ENCODE results near the gene PRADC1. TPM values are rescaled to one million over a fixed set of nuclear protein-coding genes. Genes with fewer than 3 reads are reported as not detected.

Gene PRADC1
- total and polyA plus RNA-seq, 2 experiments from 2014 or later, result 6.5 to 8.3 TPM

DNA sequence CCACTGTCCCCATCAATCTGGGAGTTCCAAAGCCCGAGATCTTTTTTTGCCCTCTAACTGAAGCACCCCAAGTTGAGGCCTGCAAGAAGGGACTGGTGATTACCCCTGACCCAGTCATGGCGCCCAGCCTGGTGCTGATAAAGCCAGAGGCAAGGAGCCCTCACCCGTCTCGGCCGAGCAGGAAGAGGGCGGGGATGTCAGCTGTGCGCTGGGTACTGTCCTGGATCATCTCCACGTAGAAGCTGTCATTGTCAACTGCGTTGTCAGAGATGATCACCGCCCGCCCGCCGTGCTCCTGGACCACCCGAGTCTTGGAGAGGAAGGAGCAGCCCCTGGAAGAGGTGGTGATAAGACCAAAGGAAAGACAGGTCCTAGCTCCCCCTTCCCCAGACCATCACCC is 4.4 kb downstream of the PRADC1 start:
- no peaks in the 10 kb centered on the region; the same call in 1 of the 2 replicates for H4K20me1 ChIP-seq (replicated peaks; ENCODE audit: insufficient read depth)
- no peaks in the 10 kb centered on the region; the same call in 1 of the 2 replicates for H3K36me3 ChIP-seq (ENCODE audit: insufficient read depth)
- no peaks in the 10 kb centered on the region; the same call in 1 of the 2 replicates for H3K4me1 ChIP-seq (ENCODE audit: insufficient read depth)
- Mint-ChIP-seq H3K27me3 (ENCODE audit: insufficient read depth, low read depth, poor library complexity) (peaks cover 9% of the 10 kb centered on the region), H3K4me1 (peaks cover 4% of the 10 kb centered on the region; the same call in 2 of the 3 replicates), H3K36me3 (ENCODE audit: low read depth) (peaks cover 6% of the 10 kb centered on the region; the same call in 2 of the 3 replicates), H3K4me3 (no peak overlapping the region), H3K27ac (no peak overlapping the region), H3K9me3 (no peaks in the 10 kb centered on the region)
- H2AFZ ChIP-seq, result no peak overlapping the region
- H3K4me3 ChIP-seq, result no peak overlapping the region
- H3K79me2 ChIP-seq (replicated peaks; ENCODE audit: insufficient read depth), result no peaks in the 10 kb centered on the region
- DNase-seq (ENCODE audit: low spot score) (no peak), ATAC-seq (no peak)
- H3K27ac ChIP-seq (ENCODE audit: low read depth), result no peak overlapping the region
- no peaks in the 10 kb centered on the region for H3K9me2 ChIP-seq (ENCODE audit: insufficient read depth)
- H3F3A ChIP-seq (replicated peaks; ENCODE audit: low read depth), result peaks cover under 1% of the 10 kb centered on the region; the same call in 1 of the 2 replicates
- H3K4me2 ChIP-seq, result no peak overlapping the region
- 0 out of 2 replicates have a peak, but pooled peaks have one; percentile 12 for TF ChIP-seq POLR2AphosphoS5 (IDR thresholded peaks at IDR 0.05; ENCODE audit: low read depth)
- TF ChIP-seq, protein P1, sequence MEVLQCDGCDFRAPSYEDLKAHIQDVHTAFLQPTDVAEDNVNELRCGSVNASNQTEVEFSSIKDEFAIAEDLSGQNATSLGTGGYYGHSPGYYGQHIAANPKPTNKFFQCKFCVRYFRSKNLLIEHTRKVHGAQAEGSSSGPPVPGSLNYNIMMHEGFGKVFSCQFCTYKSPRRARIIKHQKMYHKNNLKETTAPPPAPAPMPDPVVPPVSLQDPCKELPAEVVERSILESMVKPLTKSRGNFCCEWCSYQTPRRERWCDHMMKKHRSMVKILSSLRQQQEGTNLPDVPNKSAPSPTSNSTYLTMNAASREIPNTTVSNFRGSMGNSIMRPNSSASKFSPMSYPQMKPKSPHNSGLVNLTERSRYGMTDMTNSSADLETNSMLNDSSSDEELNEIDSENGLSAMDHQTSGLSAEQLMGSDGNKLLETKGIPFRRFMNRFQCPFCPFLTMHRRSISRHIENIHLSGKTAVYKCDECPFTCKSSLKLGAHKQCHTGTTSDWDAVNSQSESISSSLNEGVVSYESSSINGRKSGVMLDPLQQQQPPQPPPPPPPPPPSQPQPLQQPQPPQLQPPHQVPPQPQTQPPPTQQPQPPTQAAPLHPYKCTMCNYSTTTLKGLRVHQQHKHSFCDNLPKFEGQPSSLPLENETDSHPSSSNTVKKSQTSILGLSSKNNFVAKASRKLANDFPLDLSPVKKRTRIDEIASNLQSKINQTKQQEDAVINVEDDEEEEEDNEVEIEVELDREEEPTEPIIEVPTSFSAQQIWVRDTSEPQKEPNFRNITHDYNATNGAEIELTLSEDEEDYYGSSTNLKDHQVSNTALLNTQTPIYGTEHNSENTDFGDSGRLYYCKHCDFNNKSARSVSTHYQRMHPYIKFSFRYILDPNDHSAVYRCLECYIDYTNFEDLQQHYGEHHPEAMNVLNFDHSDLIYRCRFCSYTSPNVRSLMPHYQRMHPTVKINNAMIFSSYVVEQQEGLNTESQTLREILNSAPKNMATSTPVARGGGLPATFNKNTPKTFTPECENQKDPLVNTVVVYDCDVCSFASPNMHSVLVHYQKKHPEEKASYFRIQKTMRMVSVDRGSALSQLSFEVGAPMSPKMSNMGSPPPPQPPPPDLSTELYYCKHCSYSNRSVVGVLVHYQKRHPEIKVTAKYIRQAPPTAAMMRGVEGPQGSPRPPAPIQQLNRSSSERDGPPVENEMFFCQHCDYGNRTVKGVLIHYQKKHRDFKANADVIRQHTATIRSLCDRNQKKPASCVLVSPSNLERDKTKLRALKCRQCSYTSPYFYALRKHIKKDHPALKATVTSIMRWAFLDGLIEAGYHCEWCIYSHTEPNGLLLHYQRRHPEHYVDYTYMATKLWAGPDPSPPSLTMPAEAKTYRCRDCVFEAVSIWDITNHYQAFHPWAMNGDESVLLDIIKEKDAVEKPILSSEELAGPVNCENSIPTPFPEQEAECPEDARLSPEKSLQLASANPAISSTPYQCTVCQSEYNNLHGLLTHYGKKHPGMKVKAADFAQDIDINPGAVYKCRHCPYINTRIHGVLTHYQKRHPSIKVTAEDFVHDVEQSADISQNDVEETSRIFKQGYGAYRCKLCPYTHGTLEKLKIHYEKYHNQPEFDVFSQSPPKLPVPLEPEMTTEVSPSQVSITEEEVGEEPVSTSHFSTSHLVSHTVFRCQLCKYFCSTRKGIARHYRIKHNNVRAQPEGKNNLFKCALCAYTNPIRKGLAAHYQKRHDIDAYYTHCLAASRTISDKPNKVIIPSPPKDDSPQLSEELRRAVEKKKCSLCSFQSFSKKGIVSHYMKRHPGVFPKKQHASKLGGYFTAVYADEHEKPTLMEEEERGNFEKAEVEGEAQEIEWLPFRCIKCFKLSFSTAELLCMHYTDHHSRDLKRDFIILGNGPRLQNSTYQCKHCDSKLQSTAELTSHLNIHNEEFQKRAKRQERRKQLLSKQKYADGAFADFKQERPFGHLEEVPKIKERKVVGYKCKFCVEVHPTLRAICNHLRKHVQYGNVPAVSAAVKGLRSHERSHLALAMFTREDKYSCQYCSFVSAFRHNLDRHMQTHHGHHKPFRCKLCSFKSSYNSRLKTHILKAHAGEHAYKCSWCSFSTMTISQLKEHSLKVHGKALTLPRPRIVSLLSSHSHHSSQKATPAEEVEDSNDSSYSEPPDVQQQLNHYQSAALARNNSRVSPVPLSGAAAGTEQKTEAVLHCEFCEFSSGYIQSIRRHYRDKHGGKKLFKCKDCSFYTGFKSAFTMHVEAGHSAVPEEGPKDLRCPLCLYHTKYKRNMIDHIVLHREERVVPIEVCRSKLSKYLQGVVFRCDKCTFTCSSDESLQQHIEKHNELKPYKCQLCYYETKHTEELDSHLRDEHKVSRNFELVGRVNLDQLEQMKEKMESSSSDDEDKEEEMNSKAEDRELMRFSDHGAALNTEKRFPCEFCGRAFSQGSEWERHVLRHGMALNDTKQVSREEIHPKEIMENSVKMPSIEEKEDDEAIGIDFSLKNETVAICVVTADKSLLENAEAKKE (CRISPR knock-in tag; IDR thresholded peaks at IDR 0.05), result no peak
- H3K27me3 ChIP-seq (ENCODE audit: insufficient read depth), result no peaks in the 10 kb centered on the region

DNA sequence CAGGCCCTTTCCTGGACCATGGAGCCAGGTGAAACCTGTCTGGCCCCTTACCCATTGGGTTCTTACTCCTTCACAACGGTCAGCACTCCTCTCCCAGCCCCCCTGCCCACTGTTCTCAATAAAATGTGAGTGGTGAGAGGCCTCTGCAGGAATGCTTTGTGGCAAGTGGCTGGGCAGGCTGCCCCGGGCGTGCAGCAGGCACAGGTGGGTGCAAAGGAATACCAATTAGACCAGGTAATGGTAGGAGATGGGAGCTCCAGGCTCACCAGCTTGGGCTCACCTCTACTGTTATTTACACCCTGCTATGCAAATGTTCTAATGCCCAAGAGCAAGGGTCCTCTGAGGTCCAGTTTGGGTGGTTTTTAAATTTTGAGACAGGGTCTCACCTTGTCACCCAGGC is 6.0 kb downstream of the PRADC1 start:
- H3K4me1 Mint-ChIP-seq, result no peaks in the 10 kb centered on the region
- Histone ChIP-seq H3K4me1 (ENCODE audit: insufficient read depth) (no peaks in the 10 kb centered on the region), H4K20me1 (replicated peaks; ENCODE audit: insufficient read depth) (no peaks in the 10 kb centered on the region; the same call in 1 of the 2 replicates), H3K4me2 (no peak overlapping the region), H3K27me3 (ENCODE audit: insufficient read depth) (no peaks in the 10 kb centered on the region), H3K27ac (ENCODE audit: low read depth) (no peak overlapping the region), H2AFZ (no peak overlapping the region), H3K36me3 (ENCODE audit: insufficient read depth) (no peaks in the 10 kb centered on the region; the same call in 1 of the 2 replicates), H3F3A (replicated peaks; ENCODE audit: low read depth) (no peaks in the 10 kb centered on the region), H3K4me3 (no peak overlapping the region), H3K79me2 (replicated peaks; ENCODE audit: insufficient read depth) (no peaks in the 10 kb centered on the region), H3K9me2 (ENCODE audit: insufficient read depth) (no peaks in the 10 kb centered on the region)
- H3K36me3 Mint-ChIP-seq (ENCODE audit: low read depth), result peaks cover 13% of the 10 kb centered on the region; the same call in 2 of the 3 replicates
- no peak overlapping the region for H3K27ac Mint-ChIP-seq
- no peak overlapping the region for H3K4me3 Mint-ChIP-seq
- ATAC-seq (no peak), DNase-seq (ENCODE audit: low spot score) (no peak)
- H3K9me3 Mint-ChIP-seq, result no peaks in the 10 kb centered on the region
- H3K27me3 Mint-ChIP-seq (ENCODE audit: insufficient read depth, low read depth, poor library complexity), result no peaks in the 10 kb centered on the region
- TF ChIP-seq, protein P2, sequence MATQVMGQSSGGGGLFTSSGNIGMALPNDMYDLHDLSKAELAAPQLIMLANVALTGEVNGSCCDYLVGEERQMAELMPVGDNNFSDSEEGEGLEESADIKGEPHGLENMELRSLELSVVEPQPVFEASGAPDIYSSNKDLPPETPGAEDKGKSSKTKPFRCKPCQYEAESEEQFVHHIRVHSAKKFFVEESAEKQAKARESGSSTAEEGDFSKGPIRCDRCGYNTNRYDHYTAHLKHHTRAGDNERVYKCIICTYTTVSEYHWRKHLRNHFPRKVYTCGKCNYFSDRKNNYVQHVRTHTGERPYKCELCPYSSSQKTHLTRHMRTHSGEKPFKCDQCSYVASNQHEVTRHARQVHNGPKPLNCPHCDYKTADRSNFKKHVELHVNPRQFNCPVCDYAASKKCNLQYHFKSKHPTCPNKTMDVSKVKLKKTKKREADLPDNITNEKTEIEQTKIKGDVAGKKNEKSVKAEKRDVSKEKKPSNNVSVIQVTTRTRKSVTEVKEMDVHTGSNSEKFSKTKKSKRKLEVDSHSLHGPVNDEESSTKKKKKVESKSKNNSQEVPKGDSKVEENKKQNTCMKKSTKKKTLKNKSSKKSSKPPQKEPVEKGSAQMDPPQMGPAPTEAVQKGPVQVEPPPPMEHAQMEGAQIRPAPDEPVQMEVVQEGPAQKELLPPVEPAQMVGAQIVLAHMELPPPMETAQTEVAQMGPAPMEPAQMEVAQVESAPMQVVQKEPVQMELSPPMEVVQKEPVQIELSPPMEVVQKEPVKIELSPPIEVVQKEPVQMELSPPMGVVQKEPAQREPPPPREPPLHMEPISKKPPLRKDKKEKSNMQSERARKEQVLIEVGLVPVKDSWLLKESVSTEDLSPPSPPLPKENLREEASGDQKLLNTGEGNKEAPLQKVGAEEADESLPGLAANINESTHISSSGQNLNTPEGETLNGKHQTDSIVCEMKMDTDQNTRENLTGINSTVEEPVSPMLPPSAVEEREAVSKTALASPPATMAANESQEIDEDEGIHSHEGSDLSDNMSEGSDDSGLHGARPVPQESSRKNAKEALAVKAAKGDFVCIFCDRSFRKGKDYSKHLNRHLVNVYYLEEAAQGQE (IDR thresholded peaks at IDR 0.05; ENCODE audit: unreplicated experiment), result no peak
- TF ChIP-seq, protein P3, sequence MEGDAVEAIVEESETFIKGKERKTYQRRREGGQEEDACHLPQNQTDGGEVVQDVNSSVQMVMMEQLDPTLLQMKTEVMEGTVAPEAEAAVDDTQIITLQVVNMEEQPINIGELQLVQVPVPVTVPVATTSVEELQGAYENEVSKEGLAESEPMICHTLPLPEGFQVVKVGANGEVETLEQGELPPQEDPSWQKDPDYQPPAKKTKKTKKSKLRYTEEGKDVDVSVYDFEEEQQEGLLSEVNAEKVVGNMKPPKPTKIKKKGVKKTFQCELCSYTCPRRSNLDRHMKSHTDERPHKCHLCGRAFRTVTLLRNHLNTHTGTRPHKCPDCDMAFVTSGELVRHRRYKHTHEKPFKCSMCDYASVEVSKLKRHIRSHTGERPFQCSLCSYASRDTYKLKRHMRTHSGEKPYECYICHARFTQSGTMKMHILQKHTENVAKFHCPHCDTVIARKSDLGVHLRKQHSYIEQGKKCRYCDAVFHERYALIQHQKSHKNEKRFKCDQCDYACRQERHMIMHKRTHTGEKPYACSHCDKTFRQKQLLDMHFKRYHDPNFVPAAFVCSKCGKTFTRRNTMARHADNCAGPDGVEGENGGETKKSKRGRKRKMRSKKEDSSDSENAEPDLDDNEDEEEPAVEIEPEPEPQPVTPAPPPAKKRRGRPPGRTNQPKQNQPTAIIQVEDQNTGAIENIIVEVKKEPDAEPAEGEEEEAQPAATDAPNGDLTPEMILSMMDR (conservative IDR thresholded peaks at IDR 0.05; ENCODE audit: low read depth in 2 of 2), result no peak
- TF ChIP-seq NANOG (IDR thresholded peaks at IDR 0.05; ENCODE audit: borderline replicate concordance) (no peak), JUNB (IDR thresholded peaks at IDR 0.05; ENCODE audit: unreplicated experiment) (no peak), CREB1 (CRISPR knock-in tag; IDR thresholded peaks at IDR 0.05; ENCODE audit: low read depth) (no peak), EZH2phosphoT487 (IDR thresholded peaks at IDR 0.05; ENCODE audit: unreplicated experiment) (no peak), POLR2AphosphoS5 (IDR thresholded peaks at IDR 0.05; ENCODE audit: low read depth) (no peak)
- TF ChIP-seq, protein P4, sequence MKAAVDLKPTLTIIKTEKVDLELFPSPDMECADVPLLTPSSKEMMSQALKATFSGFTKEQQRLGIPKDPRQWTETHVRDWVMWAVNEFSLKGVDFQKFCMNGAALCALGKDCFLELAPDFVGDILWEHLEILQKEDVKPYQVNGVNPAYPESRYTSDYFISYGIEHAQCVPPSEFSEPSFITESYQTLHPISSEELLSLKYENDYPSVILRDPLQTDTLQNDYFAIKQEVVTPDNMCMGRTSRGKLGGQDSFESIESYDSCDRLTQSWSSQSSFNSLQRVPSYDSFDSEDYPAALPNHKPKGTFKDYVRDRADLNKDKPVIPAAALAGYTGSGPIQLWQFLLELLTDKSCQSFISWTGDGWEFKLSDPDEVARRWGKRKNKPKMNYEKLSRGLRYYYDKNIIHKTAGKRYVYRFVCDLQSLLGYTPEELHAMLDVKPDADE (IDR thresholded peaks at IDR 0.05), result no peak

Measured in GM23338 (cell line).